ENCODE results near the gene ARV1.

Gene ARV1

GRCh38 chr1:230992100-230992774, 13.3 kb downstream of the ARV1 start:
- no peak overlapping the region for H3K9ac ChIP-seq (ENCODE audit: low read length)
- no peak overlapping the region for H2AFZ ChIP-seq (ENCODE audit: low read depth, low read length)
- H3K4me2 ChIP-seq (ENCODE audit: low read length, poor library complexity, severe bottlenecking): no peak overlapping the region
- H3K4me3 ChIP-seq (ENCODE audit: insufficient read depth in 1 of 2, low read depth in 1 of 2, low read length in 2 of 2): no peak overlapping the region
- no peak overlapping the region for H3K27ac ChIP-seq (ENCODE audit: low read length, poor library complexity, severe bottlenecking)
- no peak overlapping the region for H2BK15ac ChIP-seq (ENCODE audit: low read depth, poor library complexity, severe bottlenecking)
- H4K8ac ChIP-seq (ENCODE audit: low read length): no peak overlapping the region
- no peak overlapping the region for H3K18ac ChIP-seq (ENCODE audit: low read depth in 1 of 2, low read length in 2 of 2)
- peaks cover 7 to 59% of the 10 kb centered on the region in 2 experiments for H3K36me3 ChIP-seq (ENCODE audit: control insufficient read depth in 1 of 2, insufficient read depth in 2 of 2, low read depth in 1 of 2, low read length in 2 of 2)
- H2BK120ac ChIP-seq (ENCODE audit: low read depth, low read length): no peak overlapping the region
- peaks cover 6% of the 10 kb centered on the region for H3K4me1 ChIP-seq (ENCODE audit: control insufficient read depth, insufficient read depth, low read depth, low read length)
- DNase-seq: no peak
- H2BK5ac ChIP-seq (ENCODE audit: low read depth, low read length, poor library complexity, severe bottlenecking): no peak overlapping the region
- no peak overlapping the region for H3K14ac ChIP-seq (ENCODE audit: low read length in 2 of 2)
- no peak overlapping the region for H3K4ac ChIP-seq (ENCODE audit: low read depth in 1 of 2, low read length in 2 of 2)
- no peak overlapping the region for H4K91ac ChIP-seq (ENCODE audit: low read length)
- no peaks in the 10 kb centered on the region for H3K9me3 ChIP-seq (ENCODE audit: control insufficient read depth, low read length)
- no peak overlapping the region for H3K23ac ChIP-seq (ENCODE audit: low read length in 2 of 2)
- H3K79me1 ChIP-seq (replicated peaks; ENCODE audit: low read length, poor library complexity, severe bottlenecking): peaks cover 19% of the 10 kb centered on the region
- WGBS: 93% methylated on average over 4 of the region's 7 CpGs
- no peaks in the 10 kb centered on the region for H3K27me3 ChIP-seq (ENCODE audit: control insufficient read depth in 1 of 2, insufficient read depth in 1 of 2, low read length in 2 of 2)
- no peak overlapping the region for H2BK12ac ChIP-seq (ENCODE audit: low read length in 2 of 2)
- no peak overlapping the region for H2AK5ac ChIP-seq (ENCODE audit: low read length, severe bottlenecking)

- Histone ChIP-seq H3K27me3 (ENCODE audit: control insufficient read depth in 1 of 2, insufficient read depth in 1 of 2, low read length in 2 of 2) (no peaks in the 10 kb centered on the region), H4K91ac (ENCODE audit: low read length) (no peak overlapping the region), H2AK5ac (ENCODE audit: low read length, severe bottlenecking) (no peak overlapping the region), H2BK5ac (ENCODE audit: low read depth, low read length, poor library complexity, severe bottlenecking) (no peak overlapping the region), H3K4me2 (ENCODE audit: low read length, poor library complexity, severe bottlenecking) (no peak overlapping the region), H2BK15ac (ENCODE audit: low read depth, poor library complexity, severe bottlenecking) (no peak overlapping the region), H3K27ac (ENCODE audit: low read length, poor library complexity, severe bottlenecking) (no peak overlapping the region), H3K36me3 (ENCODE audit: control insufficient read depth in 1 of 2, insufficient read depth in 2 of 2, low read depth in 1 of 2, low read length in 2 of 2) (peaks cover 31 to 75% of the 10 kb centered on the region in 2 experiments), H3K79me1 (replicated peaks; ENCODE audit: low read length, poor library complexity, severe bottlenecking) (peaks cover 12% of the 10 kb centered on the region), H3K4me1 (ENCODE audit: control insufficient read depth, insufficient read depth, low read depth, low read length) (peaks cover 4% of the 10 kb centered on the region), H4K8ac (ENCODE audit: low read length) (no peak overlapping the region), H2BK12ac (ENCODE audit: low read length in 2 of 2) (no peak overlapping the region), H3K4me3 (ENCODE audit: insufficient read depth in 1 of 2, low read depth in 1 of 2, low read length in 2 of 2) (no peak overlapping the region), H3K9me3 (ENCODE audit: control insufficient read depth, low read length) (no peaks in the 10 kb centered on the region), H3K23ac (ENCODE audit: low read length in 2 of 2) (no peak overlapping the region), H3K18ac (ENCODE audit: low read depth in 1 of 2, low read length in 2 of 2) (no peak overlapping the region), H3K14ac (ENCODE audit: low read length in 2 of 2) (no peak overlapping the region), H2BK120ac (ENCODE audit: low read depth, low read length) (no peak overlapping the region), H3K4ac (ENCODE audit: low read depth in 1 of 2, low read length in 2 of 2) (no peak overlapping the region), H3K9ac (ENCODE audit: low read length) (no peak overlapping the region), H2AFZ (ENCODE audit: low read depth, low read length) (no peak overlapping the region)
- WGBS: 100% methylated on average over 1 of the region's 1 CpG
- no peak for DNase-seq
These were observed 16.0 kb downstream of the ARV1 start for GRCh38 chr1:230994860-230995259.

- WGBS: 100% methylated on average over 1 of the region's 4 CpGs
These were observed 21.3 kb downstream of the ARV1 start for GRCh38 chr1:231000201-231000600.

GRCh38 chr1:231000639-231001038, 21.7 kb downstream of the ARV1 start:
- Histone ChIP-seq H3K4me1 (ENCODE audit: control insufficient read depth, insufficient read depth, low read depth, low read length) (no peaks in the 10 kb centered on the region), H3K79me1 (replicated peaks; ENCODE audit: low read length, poor library complexity, severe bottlenecking) (peaks cover 2% of the 10 kb centered on the region), H3K14ac (ENCODE audit: low read length in 2 of 2) (no peak overlapping the region), H3K4ac (ENCODE audit: low read depth in 1 of 2, low read length in 2 of 2) (no peak overlapping the region), H3K9ac (ENCODE audit: low read length) (no peak overlapping the region), H4K8ac (ENCODE audit: low read length) (no peak overlapping the region), H2BK15ac (ENCODE audit: low read depth, poor library complexity, severe bottlenecking) (no peak overlapping the region), H2AFZ (ENCODE audit: low read depth, low read length) (no peak overlapping the region), H3K4me2 (ENCODE audit: low read length, poor library complexity, severe bottlenecking) (no peak overlapping the region), H2AK5ac (ENCODE audit: low read length, severe bottlenecking) (no peak overlapping the region), H2BK5ac (ENCODE audit: low read depth, low read length, poor library complexity, severe bottlenecking) (no peak overlapping the region), H2BK12ac (ENCODE audit: low read length in 2 of 2) (no peak overlapping the region), H3K9me3 (ENCODE audit: control insufficient read depth, low read length) (peaks cover 35% of the 10 kb centered on the region), H2BK120ac (ENCODE audit: low read depth, low read length) (no peak overlapping the region), H3K27me3 (ENCODE audit: control insufficient read depth in 1 of 2, insufficient read depth in 1 of 2, low read length in 2 of 2) (no peaks in the 10 kb centered on the region), H4K91ac (ENCODE audit: low read length) (no peak overlapping the region), H3K18ac (ENCODE audit: low read depth in 1 of 2, low read length in 2 of 2) (no peak overlapping the region), H3K36me3 (ENCODE audit: control insufficient read depth in 1 of 2, insufficient read depth in 2 of 2, low read depth in 1 of 2, low read length in 2 of 2) (peaks cover 48 to 76% of the 10 kb centered on the region in 2 experiments), H3K23ac (ENCODE audit: low read length in 2 of 2) (no peak overlapping the region), H3K27ac (ENCODE audit: low read length, poor library complexity, severe bottlenecking) (no peak overlapping the region), H3K4me3 (ENCODE audit: insufficient read depth in 1 of 2, low read depth in 1 of 2, low read length in 2 of 2) (no peak overlapping the region)
- DNase-seq: no peak
- 97% methylated on average over 1 of the region's 1 CpG for WGBS

More at GRCh38 chr1:231000201-231000600, 21.3 kb downstream of the ARV1 start:
- Histone ChIP-seq H4K91ac (ENCODE audit: low read length) (no peak overlapping the region), H3K18ac (ENCODE audit: low read depth in 1 of 2, low read length in 2 of 2) (no peak overlapping the region), H2BK120ac (ENCODE audit: low read depth, low read length) (no peak overlapping the region), H4K8ac (ENCODE audit: low read length) (no peak overlapping the region), H3K27ac (ENCODE audit: low read length, poor library complexity, severe bottlenecking) (no peak overlapping the region), H3K27me3 (ENCODE audit: control insufficient read depth in 1 of 2, insufficient read depth in 1 of 2, low read length in 2 of 2) (no peaks in the 10 kb centered on the region), H3K36me3 (ENCODE audit: control insufficient read depth in 1 of 2, insufficient read depth in 2 of 2, low read depth in 1 of 2, low read length in 2 of 2) (peaks cover 48 to 78% of the 10 kb centered on the region in 2 experiments), H3K14ac (ENCODE audit: low read length in 2 of 2) (no peak overlapping the region), H3K79me1 (replicated peaks; ENCODE audit: low read length, poor library complexity, severe bottlenecking) (peaks cover 2% of the 10 kb centered on the region), H3K23ac (ENCODE audit: low read length in 2 of 2) (no peak overlapping the region), H2BK12ac (ENCODE audit: low read length in 2 of 2) (no peak overlapping the region), H3K9ac (ENCODE audit: low read length) (no peak overlapping the region), H3K4ac (ENCODE audit: low read depth in 1 of 2, low read length in 2 of 2) (no peak overlapping the region), H2BK5ac (ENCODE audit: low read depth, low read length, poor library complexity, severe bottlenecking) (no peak overlapping the region), H2AK5ac (ENCODE audit: low read length, severe bottlenecking) (no peak overlapping the region), H3K4me3 (ENCODE audit: insufficient read depth in 1 of 2, low read depth in 1 of 2, low read length in 2 of 2) (no peak overlapping the region), H3K9me3 (ENCODE audit: control insufficient read depth, low read length) (peaks cover 33% of the 10 kb centered on the region), H3K4me2 (ENCODE audit: low read length, poor library complexity, severe bottlenecking) (no peak overlapping the region), H2BK15ac (ENCODE audit: low read depth, poor library complexity, severe bottlenecking) (no peak overlapping the region), H3K4me1 (ENCODE audit: control insufficient read depth, insufficient read depth, low read depth, low read length) (no peaks in the 10 kb centered on the region), H2AFZ (ENCODE audit: low read depth, low read length) (no peak overlapping the region)
- DNase-seq: no peak
